Raji (cell line): Measurements from ENCODE around the gene EBNA1BP2.

Source experiments
- POLR2A ChIP-seq: IDR thresholded peaks from 2 replicates; pipeline ENCODE4 v1.6.1; 2011; ENCODE audit warnings: low read depth, low read length, control low read depth; ENCODE audit not compliant: insufficient read depth

Gene EBNA1BP2

DNA sequence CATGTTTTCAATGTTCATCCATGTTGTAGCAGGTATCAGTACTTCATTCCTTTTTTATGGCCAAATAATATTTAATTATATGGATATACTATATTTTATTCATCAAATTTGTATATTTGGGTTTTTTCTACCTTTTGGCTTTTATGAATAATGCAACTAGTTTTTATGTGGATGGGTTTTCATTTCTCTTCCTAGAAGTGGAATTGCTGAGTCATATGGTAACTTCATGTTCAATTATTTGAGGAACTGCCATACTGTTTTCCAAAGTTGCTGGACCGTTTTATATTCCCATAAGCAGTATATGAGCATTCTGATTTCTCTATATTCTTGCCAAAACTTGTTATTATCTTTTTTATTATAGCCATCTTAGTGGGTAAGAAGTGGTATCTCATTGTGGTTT lies 16.0 kb upstream of the EBNA1BP2 start:
- no peak for TF ChIP-seq POLR2A

DNA sequence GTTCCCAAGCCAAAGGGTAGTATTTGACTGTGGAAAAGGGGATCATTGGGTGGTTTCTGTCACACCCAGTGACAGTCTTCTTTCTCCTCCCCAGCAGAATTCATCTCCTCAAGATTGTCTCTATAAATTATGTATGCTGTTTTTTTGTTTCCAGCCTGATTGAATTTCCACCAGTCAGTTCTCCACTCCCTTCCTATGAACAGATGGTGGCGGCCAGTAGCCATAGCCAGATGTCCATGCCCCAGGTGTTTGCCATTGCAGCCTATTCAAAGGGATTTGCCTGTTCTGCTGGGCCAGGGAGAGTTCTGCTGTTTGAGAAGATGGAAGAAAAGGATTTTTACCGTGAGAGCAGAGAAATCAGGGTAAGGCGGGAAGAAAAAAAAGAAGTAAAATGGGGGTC lies 12.9 kb upstream of the EBNA1BP2 start:
- TF ChIP-seq POLR2A, result no peak

DNA sequence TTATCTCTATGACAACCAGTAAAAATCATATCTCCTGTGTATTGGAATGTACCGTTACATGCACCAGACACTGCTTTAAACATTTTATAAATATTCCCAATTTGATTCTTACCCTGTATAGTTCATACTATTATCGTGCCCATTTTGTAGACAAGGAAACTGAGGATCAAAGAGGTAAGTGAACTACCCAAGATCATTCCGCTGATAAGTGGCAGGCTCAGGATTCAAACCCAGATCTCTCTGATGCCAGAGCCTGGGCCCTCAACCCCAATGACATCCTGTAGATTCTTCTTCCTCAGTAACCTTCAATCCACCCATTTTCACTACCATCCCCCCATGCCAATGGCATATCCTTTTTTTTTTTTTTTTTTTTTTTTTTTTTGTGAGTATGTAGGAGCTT lies 12.3 kb upstream of the EBNA1BP2 start:
- TF ChIP-seq POLR2A, result no peak

DNA sequence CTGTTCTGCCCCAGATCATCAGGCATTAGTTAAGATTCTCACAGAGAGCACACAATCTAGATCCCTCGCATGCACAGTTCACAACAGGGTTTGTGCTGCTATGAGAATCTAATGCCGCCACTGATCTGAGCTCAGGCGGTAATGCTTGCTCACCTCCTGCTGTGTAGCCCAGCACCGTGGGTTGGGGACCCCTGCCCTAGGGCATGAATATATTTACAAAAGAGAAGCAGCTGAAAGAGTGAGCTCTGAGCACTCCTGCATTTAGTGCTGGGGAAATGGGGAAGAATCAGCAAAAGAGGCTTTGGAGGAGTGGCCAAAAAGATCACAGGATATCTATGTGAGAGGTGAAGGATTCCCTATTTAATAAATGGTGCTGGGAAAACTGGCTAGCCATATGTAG lies 5.6 kb upstream of the EBNA1BP2 start:
- no peak for TF ChIP-seq POLR2A

DNA sequence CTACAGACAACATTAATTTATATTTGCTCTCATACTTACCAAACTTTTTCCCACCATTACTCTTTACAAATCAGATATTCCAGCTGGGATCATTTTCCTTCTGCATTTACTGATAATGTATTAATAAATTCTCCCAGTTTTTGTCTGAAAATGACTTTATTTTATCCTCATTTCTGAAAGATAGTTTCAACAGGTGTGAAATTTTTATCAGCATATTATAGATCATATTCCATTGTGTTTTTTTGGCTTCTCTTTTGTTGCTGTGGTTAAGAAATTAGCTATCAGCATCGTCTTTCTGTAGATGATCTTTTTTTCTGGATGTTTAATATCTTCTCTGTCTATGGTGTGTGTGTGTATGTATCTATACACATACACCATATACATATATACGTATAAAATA lies 2.8 kb upstream of the EBNA1BP2 start:
- TF ChIP-seq POLR2A, result no peak

DNA sequence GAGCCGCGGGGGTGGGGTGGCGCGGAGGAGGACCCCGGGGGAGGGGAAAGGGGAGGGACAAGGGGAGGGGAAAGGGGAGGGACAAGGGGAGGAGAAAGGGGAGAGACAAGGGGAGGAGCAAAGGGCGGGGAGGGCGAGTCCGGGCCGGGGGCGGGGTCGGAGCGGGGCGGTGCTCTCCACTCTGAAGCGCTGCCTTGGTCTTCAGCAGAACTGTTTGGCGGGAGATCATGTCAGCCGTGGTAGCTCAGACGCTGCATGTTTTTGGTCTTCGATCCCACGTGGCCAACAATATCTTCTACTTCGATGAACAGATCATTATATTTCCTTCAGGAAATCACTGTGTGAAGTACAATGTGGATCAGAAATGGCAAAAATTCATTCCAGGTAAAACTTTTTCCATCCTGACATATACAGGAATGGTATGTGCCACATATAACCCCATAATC lies 460 bp upstream of the EBNA1BP2 start:
- TF ChIP-seq POLR2A, result no peak

DNA sequence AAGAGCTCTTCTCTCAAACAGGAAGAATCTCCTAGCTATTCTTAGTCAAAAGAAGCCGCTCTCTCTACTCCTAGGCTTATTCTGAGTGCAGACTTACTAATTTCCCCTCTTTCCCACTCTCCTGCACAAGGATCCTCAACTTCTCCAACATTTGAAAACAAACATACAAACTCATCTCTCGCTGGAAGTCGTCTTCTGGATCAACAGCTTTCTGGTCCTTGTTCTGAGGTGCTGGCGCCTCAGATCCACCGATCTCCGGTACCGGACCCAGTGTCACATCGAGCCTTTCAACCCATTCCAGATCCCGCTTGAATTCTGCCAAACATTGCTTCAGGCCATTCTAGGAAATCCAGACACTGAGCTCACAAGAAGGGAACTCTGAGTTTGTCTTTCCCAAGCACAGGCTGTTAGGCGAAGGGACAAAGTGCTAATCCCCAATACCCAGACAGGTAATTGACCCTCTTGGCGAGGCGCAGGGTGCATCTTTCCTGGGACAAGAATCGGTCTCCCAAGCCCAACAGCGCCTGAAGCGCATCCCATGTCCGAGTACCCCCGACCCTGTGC lies 696 bp downstream of the EBNA1BP2 start:
- TF ChIP-seq POLR2A, result no peak

DNA sequence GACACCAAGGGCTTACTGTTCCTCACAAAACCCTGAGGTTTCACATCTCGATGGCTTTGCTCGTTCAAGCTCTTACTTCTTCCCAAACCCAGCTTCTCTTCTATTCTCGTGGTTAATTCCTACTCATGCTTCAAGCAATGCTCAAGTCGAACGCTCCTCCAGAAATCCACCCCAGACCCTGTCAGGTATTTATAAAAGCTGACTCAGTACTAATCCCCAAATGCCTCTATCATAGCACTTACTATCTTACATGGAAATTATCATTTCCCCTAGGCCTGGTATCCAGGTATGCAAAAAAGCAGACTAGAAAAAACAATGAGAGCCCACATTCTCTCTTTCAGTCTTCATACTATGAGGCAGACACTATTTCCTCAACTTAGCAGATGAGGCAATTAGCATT lies 6.3 kb downstream of the EBNA1BP2 start:
- TF ChIP-seq POLR2A, result no peak

DNA sequence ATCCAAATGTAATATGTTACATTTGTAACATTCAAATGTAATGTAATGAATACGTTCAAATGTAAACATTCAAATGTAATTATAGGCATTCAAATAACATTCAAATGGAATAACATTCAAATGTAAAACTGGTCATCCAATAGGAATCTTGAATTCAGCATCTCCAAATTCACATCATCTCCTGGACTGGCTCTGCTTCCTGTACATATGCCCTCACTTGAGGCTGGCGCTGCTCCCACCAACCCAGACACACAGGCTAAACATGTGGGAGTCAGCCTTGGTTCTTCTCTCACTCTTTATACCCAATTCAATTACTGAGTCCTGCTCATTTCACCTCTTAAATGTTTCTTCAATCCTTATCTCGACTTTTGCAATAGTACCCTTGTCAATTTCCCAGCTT lies 6.9 kb downstream of the EBNA1BP2 start:
- TF ChIP-seq POLR2A, result no peak

DNA sequence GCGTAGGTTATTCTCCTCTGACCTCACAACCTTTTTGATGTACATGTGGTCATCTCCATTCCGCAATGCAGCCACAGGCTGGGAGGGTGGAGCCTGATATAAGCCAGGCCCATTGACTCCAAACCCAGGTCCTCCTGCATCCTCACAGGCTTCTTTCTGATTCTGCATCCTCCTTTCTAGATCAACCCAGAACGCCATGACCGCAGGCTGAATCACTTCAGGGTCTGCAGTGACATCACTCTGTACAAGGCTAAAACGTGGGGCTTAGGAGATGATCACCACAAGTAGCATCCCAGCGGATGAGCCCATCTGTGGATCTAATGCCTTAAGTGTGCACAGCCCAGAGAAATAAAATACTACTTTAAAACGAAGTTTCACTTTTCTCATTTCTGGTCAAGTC lies 16.1 kb downstream of the EBNA1BP2 start:
- TF ChIP-seq POLR2A, result no peak

DNA sequence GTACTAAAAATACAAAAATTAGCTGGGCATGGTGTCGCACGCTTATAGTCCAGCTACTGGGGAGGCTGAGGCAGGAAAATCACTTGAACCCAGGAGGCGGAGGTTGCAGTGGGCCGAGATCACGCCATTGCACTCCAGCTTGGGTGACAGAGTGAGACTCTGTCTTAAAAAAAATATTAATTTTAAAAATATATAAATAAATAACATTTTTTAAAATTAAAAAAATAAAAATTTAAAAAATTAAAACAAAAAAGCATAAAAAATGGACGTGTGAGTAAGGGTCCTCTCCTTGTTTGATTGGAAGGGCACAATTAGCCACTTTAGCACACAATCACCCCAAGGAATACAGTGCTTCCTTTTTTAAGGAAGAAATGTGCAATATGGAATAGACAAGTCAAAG lies 18.6 kb downstream of the EBNA1BP2 start:
- no peak for TF ChIP-seq POLR2A

DNA sequence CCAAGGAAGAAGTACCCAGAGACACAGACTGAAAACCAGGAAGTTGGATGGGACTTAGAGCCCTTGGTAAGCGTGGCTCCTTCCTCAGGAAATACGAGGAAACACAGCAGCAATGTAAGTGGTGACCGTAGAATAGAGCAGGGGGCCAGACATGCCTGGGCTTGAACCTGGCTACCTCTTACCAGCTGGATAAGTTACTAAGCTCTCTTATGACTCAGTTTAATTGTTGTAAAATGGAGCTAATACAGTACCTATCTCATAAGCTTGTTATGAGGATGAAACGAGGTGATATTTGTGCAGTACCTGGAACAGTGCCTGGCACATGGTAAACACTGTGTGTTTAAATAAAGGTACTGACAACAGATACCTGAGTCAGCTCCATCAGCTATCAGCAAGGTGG lies 19.2 kb downstream of the EBNA1BP2 start:
- no peak for TF ChIP-seq POLR2A

DNA sequence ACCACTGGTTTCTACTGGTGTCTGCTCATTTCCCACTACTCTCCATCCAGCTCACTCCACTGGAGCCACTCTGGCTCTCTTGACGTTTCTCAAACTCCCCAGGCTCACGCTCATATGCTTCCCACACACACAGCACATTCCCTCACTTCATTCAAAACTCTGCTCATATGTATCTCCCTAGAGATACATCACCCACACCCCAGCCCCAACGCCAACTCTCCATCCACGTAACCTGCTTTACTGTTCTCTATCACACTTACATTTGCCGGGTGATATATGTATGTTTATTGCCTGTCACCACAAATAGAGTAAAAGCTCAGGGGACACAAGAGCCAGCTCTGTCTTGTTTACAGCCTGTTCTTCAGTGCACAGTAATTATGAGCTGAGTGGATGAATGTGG lies 22.2 kb downstream of the EBNA1BP2 start:
- TF ChIP-seq POLR2A, result no peak

DNA sequence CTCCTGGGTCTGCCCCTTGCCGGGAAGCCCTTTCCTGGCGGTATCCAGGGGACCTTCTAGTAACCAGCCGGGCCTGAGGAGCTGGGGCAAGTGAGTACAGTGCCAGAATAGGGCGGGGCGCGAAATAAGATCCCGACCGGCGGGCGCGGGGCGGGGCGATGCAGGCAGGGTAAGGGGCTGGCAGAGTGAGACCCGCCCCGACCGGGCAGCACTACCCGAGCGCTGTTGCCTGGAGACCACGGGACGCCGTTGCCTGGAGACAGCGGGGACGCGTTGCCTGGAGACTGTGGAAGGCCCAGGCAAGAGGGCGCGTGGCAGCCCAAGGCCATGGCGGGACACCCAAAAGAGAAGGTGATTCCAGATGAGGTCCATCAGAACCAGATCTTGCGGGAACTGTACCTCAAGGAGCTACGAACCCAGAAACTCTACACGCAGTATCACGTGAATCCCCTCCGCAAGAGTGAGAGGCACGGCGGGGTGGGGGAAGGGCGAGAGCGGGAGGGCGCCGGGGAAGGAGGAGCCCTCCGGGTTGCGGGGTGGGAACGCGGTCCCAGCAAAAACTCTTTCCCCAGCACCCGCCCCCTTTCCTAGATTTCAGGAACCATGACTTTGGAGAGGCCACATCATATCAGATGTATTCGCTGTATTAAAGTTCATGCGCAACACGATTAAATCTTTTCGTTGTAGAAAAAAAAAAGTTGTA lies 24.3 kb downstream of the EBNA1BP2 start:
- no peak for TF ChIP-seq POLR2A

DNA sequence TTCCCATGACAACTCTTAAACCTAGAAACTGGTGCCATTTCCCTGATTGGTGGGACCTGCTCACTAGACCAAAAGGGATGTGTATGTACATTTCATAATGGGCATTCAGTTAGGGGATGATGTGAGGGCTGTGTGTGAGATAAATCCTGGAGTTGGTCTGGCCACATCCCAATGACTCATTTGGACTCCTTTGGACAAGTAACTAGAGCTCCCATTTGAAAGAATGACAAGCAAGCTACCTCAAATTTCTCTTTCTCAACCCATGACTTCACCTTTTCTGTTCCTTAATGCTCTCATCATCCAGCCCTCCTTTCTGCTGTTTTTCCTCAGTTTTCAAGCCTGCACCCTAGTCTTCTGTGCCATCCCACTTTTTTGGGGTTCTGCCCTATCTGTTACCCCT lies 27.9 kb downstream of the EBNA1BP2 start:
- TF ChIP-seq POLR2A, result no peak

DNA sequence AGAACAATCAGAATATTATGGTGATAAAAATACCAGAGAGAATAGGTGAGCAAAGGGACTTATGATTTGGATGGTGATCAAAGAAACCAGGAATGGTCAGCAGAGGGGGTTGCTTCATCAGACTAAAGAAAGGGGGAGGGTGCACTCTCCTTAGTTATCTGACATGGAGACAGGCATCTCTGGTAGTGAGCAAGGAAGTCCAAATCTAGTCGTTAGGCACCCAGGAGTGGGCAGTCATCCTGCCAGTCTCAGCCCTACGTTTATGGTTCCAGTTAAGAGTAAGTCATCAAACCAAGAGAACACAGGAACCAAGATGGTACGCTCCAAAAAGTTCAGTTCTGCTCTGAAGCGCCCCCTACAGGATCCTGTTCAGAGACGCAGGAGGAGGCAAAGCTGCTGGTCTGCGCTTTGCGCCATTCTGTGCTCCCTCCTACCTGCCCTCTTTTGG lies 28.6 kb downstream of the EBNA1BP2 start:
- no peak for TF ChIP-seq POLR2A

DNA sequence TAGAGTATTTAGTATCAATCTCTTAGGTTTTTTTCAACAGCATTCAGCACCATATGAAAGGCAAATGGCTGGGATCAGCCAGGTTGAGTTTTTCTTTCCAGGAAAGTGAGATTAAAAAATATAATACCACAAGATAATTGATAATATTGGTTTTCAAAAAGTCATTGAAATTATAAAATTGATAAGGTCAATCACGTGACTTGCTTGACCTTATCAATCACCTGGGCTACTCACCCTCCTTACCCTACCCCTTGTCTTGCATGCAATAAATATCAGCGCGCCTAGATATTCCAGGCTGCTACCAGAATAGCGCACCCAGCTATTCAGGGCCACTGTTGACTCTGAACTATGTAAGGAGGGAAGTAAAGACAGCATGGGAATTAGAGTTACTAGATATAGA lies 31.5 kb downstream of the EBNA1BP2 start:
- TF ChIP-seq POLR2A, result no peak
